ENCODE results near the gene RNF222. TPM values are rescaled to one million over a fixed set of nuclear protein-coding genes. Genes with fewer than 3 reads are reported as not detected.
A peak's percentile ranks its signal among the peaks of the same experiment; 100 is the strongest.

The RNF222 gene
- total RNA-seq, 1 experiment from 2014 or later, result 0.09 TPM

DNA sequence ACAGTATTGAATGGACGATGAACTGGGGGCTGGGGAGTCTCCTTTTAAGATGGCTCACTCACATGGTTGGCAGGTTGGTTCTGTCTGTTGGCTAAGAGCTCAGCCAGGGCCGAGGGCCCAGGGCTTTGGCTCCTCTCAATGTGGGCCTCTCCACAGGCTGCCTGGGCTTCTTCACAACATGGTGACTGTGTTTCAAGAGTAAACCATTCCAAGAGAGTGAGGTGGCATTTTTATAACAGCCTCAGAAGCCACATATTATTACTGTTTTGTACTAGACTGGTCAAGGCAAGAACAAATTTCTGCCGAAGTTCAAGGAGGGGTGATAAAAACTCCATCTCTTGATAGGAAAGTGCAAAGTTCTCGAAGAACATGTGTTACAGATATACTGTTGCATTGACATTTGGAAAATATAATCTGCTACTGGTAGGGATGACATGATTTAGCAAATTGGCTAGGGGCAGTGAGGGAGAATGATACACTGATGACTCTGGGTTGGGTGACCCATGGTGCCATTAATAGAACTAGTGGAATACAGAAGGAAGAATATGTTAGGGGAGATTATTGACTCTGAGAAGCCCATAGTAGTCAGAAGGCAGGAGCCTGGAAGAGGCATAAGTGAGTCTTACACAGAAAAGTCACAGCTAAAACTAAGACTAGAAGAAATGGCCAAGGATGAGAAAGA lies 34.8 kb downstream of the RNF222 start:
- Histone ChIP-seq H2BK20ac (ENCODE audit: low read depth, low read length, poor library complexity, severe bottlenecking) (no peak overlapping the region), H4K20me1 (ENCODE audit: control insufficient read depth, insufficient read depth, insufficient read length) (no peaks in the 10 kb centered on the region), H3K4me1 (ENCODE audit: insufficient read depth, low read length) (peaks cover 16% of the 10 kb centered on the region; the same call in 1 of the 2 replicates), H3T11ph (ENCODE audit: low read length) (no peak overlapping the region), H2BK12ac (ENCODE audit: insufficient read length, low read depth, low read length) (no peak overlapping the region), H3K79me2 (ENCODE audit: insufficient read depth, low read length) (no peaks in the 10 kb centered on the region), H3K14ac (ENCODE audit: insufficient read depth, low read length) (no peak overlapping the region), H3K9me3 (ENCODE audit: control insufficient read depth, low read depth, low read length) (no peaks in the 10 kb centered on the region), H3K27me3 (ENCODE audit: insufficient read depth, low read length) (no peaks in the 10 kb centered on the region), H3K27ac (ENCODE audit: insufficient read length, low read depth, low read length) (no peak overlapping the region), H4K91ac (ENCODE audit: insufficient read length, low read depth, low read length) (no peak overlapping the region), H2BK120ac (ENCODE audit: low read depth, low read length, poor library complexity, severe bottlenecking) (no peak overlapping the region), H2BK5ac (ENCODE audit: insufficient read length, low read length) (no peak overlapping the region), H2AFZ (ENCODE audit: low read length) (no peak overlapping the region), H4K8ac (replicated peaks; ENCODE audit: insufficient read length, low read depth, low read length) (no peak overlapping the region), H3K4me2 (ENCODE audit: insufficient read depth, insufficient read length, low read length) (no peak overlapping the region), H3K79me1 (ENCODE audit: insufficient read depth, low read depth, low read length, poor library complexity, severe bottlenecking) (no peaks in the 10 kb centered on the region), H3K23me2 (ENCODE audit: insufficient read length, low read depth, low read length, poor library complexity, severe bottlenecking) (no peaks in the 10 kb centered on the region), H2AK5ac (ENCODE audit: insufficient read length, low read length) (no peak overlapping the region), H2BK15ac (ENCODE audit: low read depth, low read length) (no peak overlapping the region), H3K56ac (ENCODE audit: insufficient read length, low read depth, low read length) (no peak overlapping the region), H4K5ac (ENCODE audit: insufficient read length, low read depth, low read length) (no peak overlapping the region), H3K9ac (ENCODE audit: extremely low read depth, insufficient read length, low read length) (no peak overlapping the region), H3K18ac (ENCODE audit: insufficient read length, low read depth, low read length) (no peak overlapping the region), H3K4ac (ENCODE audit: low read depth, low read length) (no peak overlapping the region), H3K23ac (ENCODE audit: insufficient read length, low read depth, low read length) (no peak overlapping the region)
- TF ChIP-seq, protein P1, sequence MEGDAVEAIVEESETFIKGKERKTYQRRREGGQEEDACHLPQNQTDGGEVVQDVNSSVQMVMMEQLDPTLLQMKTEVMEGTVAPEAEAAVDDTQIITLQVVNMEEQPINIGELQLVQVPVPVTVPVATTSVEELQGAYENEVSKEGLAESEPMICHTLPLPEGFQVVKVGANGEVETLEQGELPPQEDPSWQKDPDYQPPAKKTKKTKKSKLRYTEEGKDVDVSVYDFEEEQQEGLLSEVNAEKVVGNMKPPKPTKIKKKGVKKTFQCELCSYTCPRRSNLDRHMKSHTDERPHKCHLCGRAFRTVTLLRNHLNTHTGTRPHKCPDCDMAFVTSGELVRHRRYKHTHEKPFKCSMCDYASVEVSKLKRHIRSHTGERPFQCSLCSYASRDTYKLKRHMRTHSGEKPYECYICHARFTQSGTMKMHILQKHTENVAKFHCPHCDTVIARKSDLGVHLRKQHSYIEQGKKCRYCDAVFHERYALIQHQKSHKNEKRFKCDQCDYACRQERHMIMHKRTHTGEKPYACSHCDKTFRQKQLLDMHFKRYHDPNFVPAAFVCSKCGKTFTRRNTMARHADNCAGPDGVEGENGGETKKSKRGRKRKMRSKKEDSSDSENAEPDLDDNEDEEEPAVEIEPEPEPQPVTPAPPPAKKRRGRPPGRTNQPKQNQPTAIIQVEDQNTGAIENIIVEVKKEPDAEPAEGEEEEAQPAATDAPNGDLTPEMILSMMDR (conservative IDR thresholded peaks at IDR 0.05), result no peak
- Mint-ChIP-seq H3K4me3 (no peak overlapping the region), H3K27ac (0 out of 7 replicates have a peak overlapping the region, but pooled peaks of 1 of the 3 experiments have one; percentile 8), H3K27me3 (ENCODE audit: low read depth) (no peaks in the 10 kb centered on the region), H3K4me1 (peaks cover 23 to 26% of the 10 kb centered on the region in 2 experiments), H3K36me3 (ENCODE audit: insufficient read depth in 1 of 3, low read depth in 3 of 3) (peaks cover 0 to 9% (median 2%) of the 10 kb centered on the region in 3 experiments; a peak in 3 of 7 replicates), H3K9me3 (no peaks in the 10 kb centered on the region)
- WGBS (ENCODE audit: extremely low coverage, insufficient read length, low lambda C conversion rate), result no CpG with 5 or more reads among the region's 4 CpGs
- no peak for DNase-seq

Data from H9 (cell line).